GM19043 (cell line): ENCODE results near the gene MEF2C.

Experiments used
- ATAC-seq: cut with Tn5 transposase; IDR thresholded peaks from one replicate; pipeline ENCODE4 v1.9.1; 2021; ENCODE audit warnings: low read depth; ENCODE audit not compliant: unreplicated experiment

MEF2C gene

DNA sequence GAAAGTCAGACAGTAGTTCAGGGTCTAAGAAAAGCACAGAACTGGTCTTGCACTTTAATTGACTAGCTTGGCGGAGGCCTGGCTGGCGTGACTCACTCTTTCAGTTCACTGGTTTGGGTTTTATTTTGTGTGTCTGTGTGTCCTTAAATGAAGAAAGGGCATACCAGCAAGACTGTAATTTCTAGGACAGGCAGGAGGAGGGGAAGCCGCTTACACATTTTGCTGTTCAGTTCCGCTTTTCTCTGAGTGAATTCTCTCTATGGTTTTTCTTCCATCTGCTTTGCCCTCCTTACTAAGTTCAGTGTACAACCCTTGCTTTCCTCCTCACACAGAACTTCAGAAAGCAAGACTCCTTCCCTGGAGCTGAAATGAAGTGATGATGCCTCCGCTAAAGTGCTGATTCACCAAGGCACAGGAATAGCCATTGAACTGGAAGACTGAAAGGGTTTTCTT is 150.8 kb downstream of the MEF2C start:
- ATAC-seq: peak; percentile 49

DNA sequence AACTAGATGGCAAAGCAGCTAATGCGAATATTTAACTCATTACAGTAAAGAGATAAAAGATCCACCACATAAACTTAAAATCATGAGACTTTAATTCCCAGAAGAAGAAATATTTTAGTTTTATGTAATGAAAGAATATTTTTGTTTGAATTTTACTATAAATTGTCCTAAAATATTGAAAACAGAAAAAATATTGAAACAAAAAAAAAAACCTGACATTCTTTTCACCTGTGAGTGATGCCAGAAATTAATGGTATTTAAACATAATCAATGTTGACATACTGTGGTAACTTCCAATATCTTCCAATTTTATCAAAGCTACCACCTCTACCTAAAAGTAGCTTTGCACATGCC is 153.2 kb downstream of the MEF2C start:
- no peak for ATAC-seq

GRCh38 chr5:88729084-88729828 is 153.7 kb downstream of the MEF2C start:
- ATAC-seq: peak; percentile 25

DNA sequence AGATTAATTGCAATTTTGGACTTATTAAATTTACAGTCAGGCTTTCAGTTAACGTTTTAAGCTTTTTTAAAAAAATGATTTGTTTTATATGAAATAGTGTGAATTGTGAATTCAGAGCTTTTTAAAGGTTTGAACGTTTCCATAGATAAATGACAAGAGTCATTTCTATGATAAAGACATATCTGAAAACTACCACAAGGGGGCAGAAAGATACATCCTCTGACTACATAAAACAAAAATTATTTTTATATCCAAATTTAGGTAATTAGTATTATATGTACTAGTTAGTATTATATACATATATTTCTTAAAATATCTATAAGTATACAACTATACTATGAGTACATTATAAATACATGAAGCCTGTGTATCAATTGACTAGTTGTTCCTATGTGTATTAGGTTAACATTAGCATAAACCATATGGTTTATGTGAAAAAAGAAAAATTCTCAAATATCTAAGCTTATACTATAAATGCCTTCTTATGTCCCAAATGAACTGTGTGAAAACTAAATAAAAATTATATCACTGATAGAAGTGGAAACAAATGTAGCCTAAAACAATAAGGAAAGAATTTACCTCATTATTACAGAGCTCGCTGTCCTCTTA is 155.2 kb downstream of the MEF2C start:
- no peak for ATAC-seq

DNA sequence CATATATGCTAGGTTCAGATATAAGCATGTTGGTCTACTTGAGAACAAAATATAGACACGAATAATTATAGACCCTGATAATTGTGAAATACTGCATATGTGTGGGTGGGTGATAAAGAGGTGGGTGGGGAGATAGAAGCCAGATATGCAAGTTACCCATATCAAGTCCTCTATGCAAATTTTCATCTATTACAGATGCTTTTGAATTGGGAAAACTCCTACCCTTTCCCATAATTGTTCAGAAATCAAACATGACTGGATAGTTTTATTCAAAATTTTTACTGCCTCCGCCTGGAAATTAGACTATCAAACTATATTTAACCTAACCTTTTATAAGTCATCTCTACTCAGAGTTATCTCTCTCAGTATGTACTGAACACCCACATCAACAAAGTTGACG is 157.5 kb downstream of the MEF2C start:
- ATAC-seq: no peak

DNA sequence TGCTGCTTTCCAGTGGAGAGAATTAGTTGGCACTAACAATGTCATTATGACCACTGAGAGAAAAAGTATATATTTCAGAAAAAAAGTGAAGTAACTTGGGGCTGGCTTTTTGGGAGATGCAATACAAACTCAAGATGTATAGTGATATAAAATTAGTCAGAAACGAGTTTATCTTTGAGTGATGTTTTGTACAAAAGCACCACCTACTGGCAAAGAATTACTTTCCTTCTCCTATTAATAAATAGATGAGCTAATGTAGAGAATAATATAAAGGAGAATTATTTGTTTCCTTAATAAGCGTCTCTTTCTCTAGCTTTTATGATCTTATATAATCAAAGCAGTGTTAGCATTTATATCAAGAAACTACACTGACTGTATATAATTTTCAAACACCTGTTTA is 158.8 kb downstream of the MEF2C start:
- no peak for ATAC-seq

DNA sequence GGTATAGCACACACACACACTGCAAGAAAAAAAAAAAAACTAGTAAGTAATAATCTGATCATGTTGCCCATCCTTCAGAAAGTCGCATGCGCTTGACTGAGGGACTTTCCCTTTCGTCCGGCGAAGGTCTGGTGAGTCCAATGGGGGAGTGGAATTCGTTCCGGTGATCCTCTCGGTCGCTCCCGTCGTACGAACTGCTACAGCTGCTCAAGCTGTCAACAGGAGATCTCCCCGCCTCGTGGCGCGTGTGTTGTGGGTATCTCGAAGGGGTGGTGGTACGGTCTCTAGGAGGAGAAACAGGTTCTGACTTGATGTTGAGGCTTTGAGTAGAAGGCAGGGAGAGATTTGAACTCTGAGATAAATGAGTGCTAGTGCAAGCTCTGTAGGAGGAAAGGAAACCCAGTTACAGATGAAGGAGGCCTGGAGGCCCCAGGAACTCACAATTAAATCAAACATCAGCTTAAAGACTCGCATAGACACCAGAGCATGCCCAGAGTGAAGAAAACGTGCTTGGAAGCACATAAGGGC is 160.4 kb downstream of the MEF2C start:
- ATAC-seq: no peak

DNA sequence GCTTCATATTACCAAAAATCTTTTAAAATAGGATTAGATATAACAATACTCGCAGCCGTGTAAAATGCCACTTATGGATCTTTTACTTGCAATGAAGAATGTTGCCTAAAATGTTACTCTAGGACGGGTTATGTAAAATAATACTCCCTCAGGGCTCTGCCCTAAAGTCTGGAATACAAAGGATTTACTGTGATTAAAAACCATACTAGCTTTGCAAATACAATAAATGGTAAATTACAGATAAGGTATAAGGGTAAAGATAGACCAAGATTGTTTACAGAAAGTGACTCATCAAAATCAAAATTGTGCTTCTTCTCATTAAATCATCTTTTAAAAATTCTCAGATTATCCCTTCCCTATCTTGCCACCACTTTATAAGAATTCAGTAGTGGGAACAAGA is 163.6 kb downstream of the MEF2C start:
- no peak for ATAC-seq

GRCh38 chr5:88718736-88719135 is 164.2 kb downstream of the MEF2C start:
- no peak for ATAC-seq

DNA sequence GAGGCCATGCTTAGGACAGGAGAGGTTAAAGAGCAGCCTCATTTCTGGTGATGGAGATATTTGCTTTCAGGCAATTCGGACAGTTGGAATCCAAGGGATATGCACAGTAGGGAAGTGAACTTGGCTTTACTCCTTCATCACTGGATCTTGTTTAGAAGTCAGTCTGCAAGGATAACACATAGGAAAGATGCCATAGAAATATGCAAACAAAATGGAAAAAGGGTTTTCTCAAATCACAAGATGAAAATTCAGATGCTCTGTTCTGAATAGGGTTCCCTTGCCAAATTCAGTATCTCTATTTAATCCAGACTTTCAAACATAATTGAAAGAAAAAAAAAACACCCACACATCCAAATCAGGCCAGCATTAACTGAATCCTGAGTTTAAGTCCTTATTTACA is 166.9 kb downstream of the MEF2C start:
- no peak for ATAC-seq

DNA sequence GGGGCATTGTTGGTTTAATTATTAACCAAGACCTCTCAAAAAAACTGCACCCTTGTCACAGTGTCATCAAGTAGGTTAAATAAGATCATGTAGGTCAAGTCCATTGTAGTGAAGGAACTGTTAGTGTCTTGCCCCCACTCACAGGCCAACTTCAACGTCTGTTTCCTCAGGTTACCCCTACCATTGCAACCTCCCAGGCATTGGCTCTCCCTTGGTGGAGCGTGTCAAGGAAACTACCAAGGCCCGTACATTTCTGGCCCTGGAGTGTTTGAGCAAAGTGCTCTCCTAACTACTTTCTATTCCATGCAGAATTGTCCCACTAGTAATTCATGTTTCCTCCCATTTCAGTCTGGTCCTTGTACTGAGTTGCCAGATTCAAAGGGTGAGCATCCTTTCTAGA is 167.5 kb downstream of the MEF2C start:
- ATAC-seq: no peak

GRCh38 chr5:88713818-88714217 is 169.2 kb downstream of the MEF2C start:
- no peak for ATAC-seq

- ATAC-seq: no peak
Observed at GRCh38 chr5:88708682-88709398, 174.1 kb downstream of the MEF2C start.

DNA sequence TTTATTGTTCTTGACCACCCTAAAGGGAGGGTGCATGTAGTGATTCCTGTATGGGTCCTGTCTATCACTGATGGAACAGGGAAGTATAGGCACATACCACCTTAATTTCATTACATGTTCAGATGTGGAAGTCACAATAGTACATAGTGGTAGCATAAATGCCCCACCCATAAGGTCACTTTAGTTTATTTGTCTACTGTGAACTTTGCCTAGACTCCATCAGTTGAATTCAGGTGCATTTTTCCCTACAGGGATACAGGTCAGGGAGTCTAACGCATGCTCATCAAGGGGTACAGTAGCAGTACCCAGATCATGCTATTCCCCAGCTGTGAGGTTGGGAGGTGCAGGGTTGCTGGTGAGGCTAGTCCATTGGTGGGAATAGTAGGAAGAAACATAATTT is 175.0 kb downstream of the MEF2C start:
- ATAC-seq: no peak

- ATAC-seq: no peak
Observed at GRCh38 chr5:88707216-88707965, 175.6 kb downstream of the MEF2C start.

GRCh38 chr5:88702332-88702731 is 180.7 kb downstream of the MEF2C start:
- no peak for ATAC-seq

- ATAC-seq: no peak
Observed at GRCh38 chr5:88700121-88700520, 182.9 kb downstream of the MEF2C start.

DNA sequence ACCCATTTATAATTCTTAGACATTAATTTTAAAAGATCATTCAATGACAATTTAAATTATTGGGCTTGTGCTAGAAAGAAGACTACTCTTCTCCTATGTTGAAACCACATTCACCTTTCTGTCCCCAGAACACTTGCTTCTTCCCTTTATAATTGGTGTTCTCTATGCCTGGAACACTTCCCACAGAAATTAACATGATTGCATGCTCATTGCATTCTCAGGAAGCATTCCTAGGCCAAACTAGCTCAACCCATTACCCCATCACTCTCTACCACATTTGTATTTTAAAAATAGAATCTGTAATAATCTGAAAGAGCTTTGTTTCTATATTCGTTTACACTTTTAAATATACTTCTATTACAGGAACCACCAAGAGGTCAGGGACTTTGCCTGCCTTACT is 184.7 kb downstream of the MEF2C start:
- ATAC-seq: no peak

- no peak for ATAC-seq
Observed at GRCh38 chr5:88696466-88696865, 186.5 kb downstream of the MEF2C start.

DNA sequence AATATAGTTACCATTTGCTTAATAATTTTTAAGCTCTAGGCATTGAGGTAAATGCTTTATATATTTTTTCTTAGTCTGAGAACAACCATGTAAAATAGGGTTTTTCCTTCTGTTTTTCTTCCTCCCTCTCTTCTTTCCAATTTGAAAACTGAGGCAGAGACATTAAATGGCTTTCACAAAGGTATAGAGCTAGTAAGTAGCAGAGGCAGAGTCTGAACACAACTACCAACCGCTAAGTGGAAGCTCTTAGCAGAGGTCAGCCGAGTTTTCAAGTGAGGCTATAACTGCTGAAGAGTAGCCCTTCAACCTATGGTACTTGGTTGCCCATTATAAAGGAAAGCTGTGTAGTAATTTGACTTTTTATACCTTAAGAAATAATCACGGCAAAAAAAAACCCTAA is 187.1 kb downstream of the MEF2C start:
- ATAC-seq: no peak

- ATAC-seq: no peak
Observed at GRCh38 chr5:88695232-88695631, 187.8 kb downstream of the MEF2C start.
